SKM-1 treated with dmso at 0.1 percent for 144 hours (cell line): ENCODE measurements around the gene SNAP23.
"Not testable (repeated sequence)": the region's sequence is repeated elsewhere in the genome, so short reads cannot be mapped to it uniquely, and the experiment has no call there.

Experiments
- DNase-seq: peaks from one replicate; lab custom pipeline; 2025; ENCODE audit not compliant: unreplicated experiment; lab: John Stamatoyannopoulos, UW

SNAP23 gene

GRCh38 chr15:42556550-42557207, 61.2 kb downstream of the SNAP23 start:
- not testable (repeated sequence) for DNase-seq

GRCh38 chr15:42558739-42559138, 63.3 kb downstream of the SNAP23 start:
- DNase-seq = no peak

GRCh38 chr15:42575188-42576039, 80.0 kb downstream of the SNAP23 start, which contains the start of gene STARD9:
Gene STARD9, plus strand, starts transcription at chr15:42575606. Its CDS starts 110 bp downstream, at chr15:42575716.
- peak; percentile 96 for DNase-seq

GRCh38 chr15:42576040-42576594, 80.7 kb downstream of the SNAP23 start:
- DNase-seq = peak; percentile 45

- no peak for DNase-seq
Observed at GRCh38 chr15:42576776-42577175, 81.3 kb downstream of the SNAP23 start.

- no peak for DNase-seq
Observed at GRCh38 chr15:42577514-42578031, 82.1 kb downstream of the SNAP23 start.

GRCh38 chr15:42578984-42579537, 83.6 kb downstream of the SNAP23 start:
- DNase-seq = no peak

- peak; percentile 76 for DNase-seq
Observed at GRCh38 chr15:42581272-42581730, 85.9 kb downstream of the SNAP23 start.
